Breast epithelium (tissue), 4 donors: ENCODE data around the gene PTGES3. TPM values are rescaled to one million over a fixed set of nuclear protein-coding genes. Genes with fewer than 3 reads are reported as not detected.
A peak's percentile ranks its signal among the peaks of the same experiment; 100 is the strongest.

ENCODE experiments used
- DNase-seq, 2 donors: peaks; one replicate each; pipeline ENCODE4 v3.0.0-alpha.2; 2019; ENCODE audit warnings: low spot score in 2 of 2
- H3K27ac ChIP-seq, 2 donors: fragments of 200-600 bp; sonication (generic) in 1 of 2; one replicate each; pipeline ENCODE4 v1.5.1; 2016 to 2019; ENCODE audit warnings: mild to moderate bottlenecking in 1 of 2
- H3K27me3 ChIP-seq, 2 donors: fragments of 200-600 bp; sonication (generic) in 1 of 2; one replicate each; pipeline versions ENCODE4 v1.5.1 to v1.6.0; 2017 to 2019; ENCODE audit warnings: control low read depth in 1 of 2, mild to moderate bottlenecking in 1 of 2
- H3K36me3 ChIP-seq: fragments of 200-600 bp; one replicate; pipeline ENCODE4 v1.5.1; 2019
- H3K4me1 ChIP-seq, 2 donors: fragments of 200-600 bp; sonication (generic); one replicate each; pipeline ENCODE4 v1.5.1; 2016 to 2019; ENCODE audit warnings: control low read depth in 1 of 2
- H3K4me3 ChIP-seq, 3 donors: fragments of 200-600 bp; sonication (generic); 1 replicate in 2 of 3; 2 replicates in 1 of 3; pipeline ENCODE4 v1.5.1; 2016 to 2019; ENCODE audit warnings: mild to moderate bottlenecking in 3 of 3, moderate library complexity in 2 of 3
- H3K9me3 ChIP-seq, 2 donors: fragments of 200-600 bp; sonication (generic) in 1 of 2; one replicate each; pipeline ENCODE4 v1.5.1; 2016 to 2019; ENCODE audit warnings: control low read depth in 1 of 2
- POLR2A ChIP-seq: fragments of 450-650 bp; IDR thresholded peaks from one replicate; pipeline ENCODE4 v1.6.1; 2016; ENCODE audit warnings: antibody characterized with exemption, mild to moderate bottlenecking, moderate library complexity
- POLR2AphosphoS5 ChIP-seq, 3 donors: sonication (generic); formaldehyde crosslinking; IDR thresholded peaks; one replicate each; pipeline ENCODE4 v1.6.1; 2017; ENCODE audit warnings: antibody characterized with exemption in 3 of 3
- intact Hi-C: fragments of 100-400 bp; cut with DNase I; formaldehyde crosslinking; loops from one replicate; pipeline ENCODE4 v1.15.1; 2023; ENCODE audit warnings: low total_unique reads
- total RNA-seq, 3 donors: library from RNA; depleted of rRNA; stranded (reverse); fragments of >200 nt; gene quantifications; one replicate each; pipeline ENCODE4 v1.1.0, GENCODE V29; 2016
- TF ChIP-seq, protein P1 (sequence below), 3 donors: fragments of 450-650 bp; IDR thresholded peaks; one replicate each; pipeline ENCODE4 v1.5.1; 2016 to 2017; ENCODE audit warnings: antibody characterized with exemption in 3 of 3, mild to moderate bottlenecking in 3 of 3, moderate library complexity in 3 of 3

PTGES3 gene
- total RNA-seq, 3 donors from 2014 or later, result 85.0 to 134 (median 111) TPM

DNA sequence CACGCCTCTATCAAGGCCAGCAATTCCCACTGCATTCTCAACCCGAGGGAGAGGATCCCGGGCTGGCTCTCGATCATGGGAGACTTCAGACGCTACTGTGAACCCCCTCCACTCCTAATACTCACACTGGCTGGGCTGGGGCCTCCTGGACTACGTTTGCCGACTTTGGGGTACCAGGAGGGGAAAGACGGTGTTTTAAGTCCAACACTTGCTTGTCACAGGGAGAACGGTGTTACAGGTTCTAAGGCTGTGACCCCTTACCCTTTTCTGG, 36.6 kb upstream of the PTGES3 start:
- DNase-seq, result no peak
- Histone ChIP-seq H3K4me1 (peaks cover 10 to 34% of the 10 kb centered on the region in 2 donors), H3K4me3 (peak overlapping the region; percentile 87 to 97 (median 94)), H3K36me3 (no peaks in the 10 kb centered on the region), H3K9me3 (no peaks in the 10 kb centered on the region), H3K27me3 (no peaks in the 10 kb centered on the region), H3K27ac (peak overlapping the region; percentile 97 to 98)
- intact Hi-C loops, result no loop called here
- TF ChIP-seq POLR2A (no peak), POLR2AphosphoS5 (IDR thresholded peaks at IDR 0.05) (no peak)
- TF ChIP-seq, protein P1, sequence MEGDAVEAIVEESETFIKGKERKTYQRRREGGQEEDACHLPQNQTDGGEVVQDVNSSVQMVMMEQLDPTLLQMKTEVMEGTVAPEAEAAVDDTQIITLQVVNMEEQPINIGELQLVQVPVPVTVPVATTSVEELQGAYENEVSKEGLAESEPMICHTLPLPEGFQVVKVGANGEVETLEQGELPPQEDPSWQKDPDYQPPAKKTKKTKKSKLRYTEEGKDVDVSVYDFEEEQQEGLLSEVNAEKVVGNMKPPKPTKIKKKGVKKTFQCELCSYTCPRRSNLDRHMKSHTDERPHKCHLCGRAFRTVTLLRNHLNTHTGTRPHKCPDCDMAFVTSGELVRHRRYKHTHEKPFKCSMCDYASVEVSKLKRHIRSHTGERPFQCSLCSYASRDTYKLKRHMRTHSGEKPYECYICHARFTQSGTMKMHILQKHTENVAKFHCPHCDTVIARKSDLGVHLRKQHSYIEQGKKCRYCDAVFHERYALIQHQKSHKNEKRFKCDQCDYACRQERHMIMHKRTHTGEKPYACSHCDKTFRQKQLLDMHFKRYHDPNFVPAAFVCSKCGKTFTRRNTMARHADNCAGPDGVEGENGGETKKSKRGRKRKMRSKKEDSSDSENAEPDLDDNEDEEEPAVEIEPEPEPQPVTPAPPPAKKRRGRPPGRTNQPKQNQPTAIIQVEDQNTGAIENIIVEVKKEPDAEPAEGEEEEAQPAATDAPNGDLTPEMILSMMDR (IDR thresholded peaks at IDR 0.05), result no peak

DNA sequence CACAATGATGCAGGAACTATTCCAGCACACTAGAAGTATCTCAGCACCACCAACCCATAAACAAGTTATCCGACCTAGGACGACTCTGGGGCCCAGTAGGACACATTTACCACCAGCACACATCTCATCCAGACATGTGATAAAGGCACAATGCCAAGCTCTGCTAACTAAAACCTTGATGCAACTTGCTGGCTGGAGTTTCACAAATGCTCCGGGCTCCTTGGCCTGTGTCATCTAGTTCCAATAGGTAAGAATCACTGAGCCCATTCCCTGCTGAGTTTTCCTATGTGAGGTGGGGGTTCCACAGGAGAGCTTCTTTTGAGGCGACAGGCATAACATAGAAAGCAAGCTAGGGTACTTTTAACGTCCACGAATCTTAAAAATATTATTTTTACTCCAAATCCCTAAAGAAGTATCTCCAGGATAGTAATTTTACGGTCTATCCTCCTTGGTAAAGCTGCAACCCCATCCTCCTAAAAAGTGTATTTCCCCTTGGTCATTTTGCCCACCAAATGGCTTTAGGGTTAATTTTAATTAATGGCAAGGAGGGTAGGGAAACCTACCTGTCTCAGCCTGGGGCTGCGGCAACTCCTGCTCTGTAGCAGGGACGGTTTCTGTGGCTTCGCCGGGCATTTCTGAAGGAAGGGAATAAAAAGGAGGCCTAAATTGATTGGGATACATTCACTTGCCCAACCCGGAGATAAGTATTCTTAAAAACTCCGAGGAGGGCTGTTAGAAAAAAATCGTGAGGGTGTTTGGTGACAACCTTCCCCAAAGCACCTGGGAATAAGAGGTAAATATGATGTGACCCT, 36.0 kb upstream of the PTGES3 start:
- peak; percentile 32 to 75 (median 71) for TF ChIP-seq POLR2AphosphoS5 (IDR thresholded peaks at IDR 0.05)
- TF ChIP-seq, protein P1 (IDR thresholded peaks at IDR 0.05), result no peak

DNA sequence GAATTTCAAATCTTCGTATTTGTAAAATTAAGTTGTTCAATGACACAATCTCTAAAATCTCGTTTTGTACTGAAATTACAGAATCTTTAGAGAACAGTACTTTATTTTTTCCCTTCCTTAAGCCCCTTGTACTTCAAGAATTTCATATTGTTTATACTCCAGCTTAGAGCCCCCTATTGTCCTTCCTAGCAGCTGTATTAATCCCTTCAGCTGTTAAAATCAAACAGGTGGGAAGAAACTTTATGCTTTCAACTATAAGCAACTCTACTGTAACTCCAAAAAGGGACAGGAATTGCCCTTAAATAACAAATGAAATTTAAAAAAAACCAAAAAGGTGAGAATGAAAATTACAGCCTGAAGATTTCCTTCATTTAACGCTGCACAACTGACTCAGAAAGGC, 35.3 kb upstream of the PTGES3 start:
- H3K4me3 ChIP-seq, result peak overlapping the region; percentile 87 to 97 (median 94)
- intact Hi-C loops, result no loop called here
- no peaks in the 10 kb centered on the region for H3K36me3 ChIP-seq
- H3K27me3 ChIP-seq, result no peaks in the 10 kb centered on the region
- H3K27ac ChIP-seq, result peak overlapping the region; percentile 97 to 98
- TF ChIP-seq POLR2AphosphoS5 (IDR thresholded peaks at IDR 0.05) (no peak), POLR2A (no peak)
- TF ChIP-seq, protein P1 (IDR thresholded peaks at IDR 0.05), result no peak
- peaks cover 10 to 42% of the 10 kb centered on the region in 2 donors for H3K4me1 ChIP-seq
- H3K9me3 ChIP-seq, result no peaks in the 10 kb centered on the region
- no peak for DNase-seq

More for the DNA sequence above, 36.0 kb upstream of the PTGES3 start:
- peak; percentile 72 to 85 for DNase-seq
- Histone ChIP-seq H3K4me1 (peaks cover 10 to 39% of the 10 kb centered on the region in 2 donors), H3K27ac (peak overlapping the region; percentile 97 to 98), H3K36me3 (no peaks in the 10 kb centered on the region), H3K27me3 (no peaks in the 10 kb centered on the region), H3K9me3 (no peaks in the 10 kb centered on the region), H3K4me3 (peak overlapping the region; percentile 87 to 97 (median 94))
- intact Hi-C loops, result no loop called here

DNA sequence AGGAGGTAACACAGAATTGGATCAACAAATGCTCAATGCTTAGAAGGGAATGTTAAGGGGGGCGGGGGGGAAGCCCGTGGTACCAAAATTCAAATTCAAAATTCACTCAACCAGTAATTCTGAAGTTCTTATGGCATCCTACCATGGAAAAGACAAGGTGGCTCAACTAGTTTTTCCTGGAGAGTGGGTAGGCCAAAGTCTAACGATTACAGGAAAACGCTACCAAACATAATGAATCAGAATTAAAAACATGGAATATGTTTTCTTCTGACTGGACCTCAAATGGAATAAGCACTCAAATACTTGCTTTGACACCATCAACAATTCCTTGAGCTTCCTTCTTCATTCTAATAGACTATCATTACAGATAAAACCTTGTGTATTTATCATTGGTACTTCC, 34.7 kb upstream of the PTGES3 start:
- Histone ChIP-seq H3K9me3 (no peaks in the 10 kb centered on the region), H3K4me3 (peak overlapping the region in 2 of 3 donors; percentile 87 to 97), H3K27me3 (no peaks in the 10 kb centered on the region), H3K36me3 (no peaks in the 10 kb centered on the region), H3K27ac (peak overlapping the region; percentile 74 to 97), H3K4me1 (peaks cover 10 to 42% of the 10 kb centered on the region in 2 donors)
- TF ChIP-seq POLR2A, result no peak
- TF ChIP-seq, protein P1 (IDR thresholded peaks at IDR 0.05), result no peak
- TF ChIP-seq POLR2AphosphoS5 (IDR thresholded peaks at IDR 0.05), result no peak
- DNase-seq, result no peak
- intact Hi-C loops, result no loop called here

DNA sequence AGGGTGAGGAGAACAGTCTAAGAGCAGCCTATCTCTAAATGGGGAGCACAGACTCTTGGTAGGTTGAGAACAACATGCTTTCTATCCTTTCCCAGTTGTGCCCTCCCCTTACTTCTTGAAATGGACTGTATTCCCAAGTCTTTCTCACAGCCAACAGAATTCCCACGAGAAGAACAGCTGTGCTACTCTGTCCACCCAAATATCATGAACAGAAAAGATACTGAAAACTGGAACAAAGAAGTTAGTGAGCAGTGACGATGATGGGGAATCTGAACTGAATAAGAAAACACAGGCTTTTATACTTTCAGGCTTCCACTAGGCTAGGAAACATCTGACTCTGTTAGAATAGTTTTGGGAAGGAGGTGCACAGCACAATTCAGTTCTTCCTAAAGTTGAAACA, 33.6 kb upstream of the PTGES3 start:
- Histone ChIP-seq H3K27ac (peak overlapping the region; percentile 74 to 97), H3K27me3 (no peaks in the 10 kb centered on the region), H3K9me3 (no peaks in the 10 kb centered on the region), H3K4me1 (peaks cover 10 to 42% of the 10 kb centered on the region in 2 donors), H3K36me3 (no peaks in the 10 kb centered on the region), H3K4me3 (peak overlapping the region in 2 of 3 donors; percentile 29 to 97)
- TF ChIP-seq POLR2AphosphoS5 (IDR thresholded peaks at IDR 0.05), result no peak
- TF ChIP-seq, protein P1 (IDR thresholded peaks at IDR 0.05), result no peak
- no peak for TF ChIP-seq POLR2A
- no peak for DNase-seq
- intact Hi-C loops, result no loop called here
